ENCODE results near the gene TPRN. TPM values are rescaled to one million over a fixed set of nuclear protein-coding genes. Genes with fewer than 3 reads are reported as not detected.

The TPRN gene
- total RNA-seq, 1 donor from 2014 or later = 20.7 TPM

DNA sequence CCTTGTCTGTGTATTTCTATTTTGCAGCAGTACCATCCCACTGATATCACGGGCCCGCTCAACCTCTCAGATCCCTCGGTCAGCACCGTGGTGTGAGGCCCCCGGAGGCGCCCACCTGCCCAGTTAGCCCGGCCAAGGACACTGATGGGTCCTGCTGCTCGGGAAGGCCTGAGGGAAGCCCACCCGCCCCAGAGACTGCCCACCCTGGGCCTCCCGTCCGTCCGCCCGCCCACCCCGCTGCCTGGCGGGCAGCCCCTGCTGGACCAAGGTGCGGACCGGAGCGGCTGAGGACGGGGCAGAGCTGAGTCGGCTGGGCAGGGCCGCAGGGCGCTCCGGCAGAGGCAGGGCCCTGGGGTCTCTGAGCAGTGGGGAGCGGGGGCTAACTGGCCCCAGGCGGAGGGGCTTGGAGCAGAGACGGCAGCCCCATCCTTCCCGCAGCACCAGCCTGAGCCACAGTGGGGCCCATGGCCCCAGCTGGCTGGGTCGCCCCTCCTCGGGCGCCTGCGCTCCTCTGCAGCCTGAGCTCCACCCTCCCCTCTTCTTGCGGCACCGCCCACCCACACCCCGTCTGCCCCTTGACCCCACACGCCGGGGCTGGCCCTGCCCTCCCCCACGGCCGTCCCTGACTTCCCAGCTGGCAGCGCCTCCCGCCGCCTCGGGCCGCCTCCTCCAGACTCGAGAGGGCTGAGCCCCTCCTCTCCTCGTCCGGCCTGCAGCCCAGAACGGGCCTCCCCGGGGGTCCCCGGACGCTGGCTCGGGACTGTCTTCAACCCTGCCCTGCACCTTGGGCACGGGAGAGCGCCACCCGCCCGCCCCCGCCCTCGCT lies 32.6 kb downstream of the TPRN start:
- H3K4me3 Mint-ChIP-seq (ENCODE audit: low read depth) = no peak overlapping the region
- DNase-seq (ENCODE audit: low spot score, unreplicated experiment) = no peak
- H3K36me3 Mint-ChIP-seq (ENCODE audit: insufficient read depth) = no peaks in the 10 kb centered on the region
- TF ChIP-seq, protein P1, sequence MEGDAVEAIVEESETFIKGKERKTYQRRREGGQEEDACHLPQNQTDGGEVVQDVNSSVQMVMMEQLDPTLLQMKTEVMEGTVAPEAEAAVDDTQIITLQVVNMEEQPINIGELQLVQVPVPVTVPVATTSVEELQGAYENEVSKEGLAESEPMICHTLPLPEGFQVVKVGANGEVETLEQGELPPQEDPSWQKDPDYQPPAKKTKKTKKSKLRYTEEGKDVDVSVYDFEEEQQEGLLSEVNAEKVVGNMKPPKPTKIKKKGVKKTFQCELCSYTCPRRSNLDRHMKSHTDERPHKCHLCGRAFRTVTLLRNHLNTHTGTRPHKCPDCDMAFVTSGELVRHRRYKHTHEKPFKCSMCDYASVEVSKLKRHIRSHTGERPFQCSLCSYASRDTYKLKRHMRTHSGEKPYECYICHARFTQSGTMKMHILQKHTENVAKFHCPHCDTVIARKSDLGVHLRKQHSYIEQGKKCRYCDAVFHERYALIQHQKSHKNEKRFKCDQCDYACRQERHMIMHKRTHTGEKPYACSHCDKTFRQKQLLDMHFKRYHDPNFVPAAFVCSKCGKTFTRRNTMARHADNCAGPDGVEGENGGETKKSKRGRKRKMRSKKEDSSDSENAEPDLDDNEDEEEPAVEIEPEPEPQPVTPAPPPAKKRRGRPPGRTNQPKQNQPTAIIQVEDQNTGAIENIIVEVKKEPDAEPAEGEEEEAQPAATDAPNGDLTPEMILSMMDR (IDR thresholded peaks at IDR 0.05; ENCODE audit: unreplicated experiment) = no peak
- no peaks in the 10 kb centered on the region for H3K4me1 Mint-ChIP-seq (ENCODE audit: low read depth)
- peaks cover 39% of the 10 kb centered on the region for H3K27me3 Mint-ChIP-seq
- no peak overlapping the region for H3K27ac Mint-ChIP-seq
- no peaks in the 10 kb centered on the region for H3K9me3 Mint-ChIP-seq (ENCODE audit: low read depth)

DNA sequence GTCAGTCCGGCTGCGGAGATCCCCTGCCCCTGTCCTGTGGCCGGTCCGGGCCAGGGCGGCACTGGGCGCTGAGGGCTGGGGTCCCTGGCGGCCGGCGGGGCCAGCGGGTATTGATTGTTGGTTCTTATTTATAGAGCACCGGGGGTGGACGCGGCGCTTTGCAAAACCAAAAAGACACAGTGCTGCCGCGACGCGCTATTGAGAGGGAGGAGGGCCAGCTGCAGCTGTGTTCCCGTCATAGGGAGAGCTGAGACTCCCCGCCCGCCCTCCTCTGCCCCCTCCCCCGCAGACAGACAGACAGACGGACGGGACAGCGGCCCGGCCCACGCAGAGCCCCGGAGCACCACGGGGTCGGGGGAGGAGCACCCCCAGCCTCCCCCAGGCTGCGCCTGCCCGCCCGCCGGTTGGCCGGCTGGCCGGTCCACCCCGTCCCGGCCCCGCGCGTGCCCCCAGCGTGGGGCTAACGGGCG lies 33.2 kb downstream of the TPRN start:
- Mint-ChIP-seq H3K36me3 (ENCODE audit: insufficient read depth) (no peaks in the 10 kb centered on the region), H3K27ac (no peak overlapping the region), H3K27me3 (peaks cover 43% of the 10 kb centered on the region), H3K4me1 (ENCODE audit: low read depth) (no peaks in the 10 kb centered on the region), H3K4me3 (ENCODE audit: low read depth) (no peak overlapping the region), H3K9me3 (ENCODE audit: low read depth) (no peaks in the 10 kb centered on the region)
- TF ChIP-seq, protein P1 (IDR thresholded peaks at IDR 0.05; ENCODE audit: unreplicated experiment) = no peak
- no peak for DNase-seq (ENCODE audit: low spot score, unreplicated experiment)

DNA sequence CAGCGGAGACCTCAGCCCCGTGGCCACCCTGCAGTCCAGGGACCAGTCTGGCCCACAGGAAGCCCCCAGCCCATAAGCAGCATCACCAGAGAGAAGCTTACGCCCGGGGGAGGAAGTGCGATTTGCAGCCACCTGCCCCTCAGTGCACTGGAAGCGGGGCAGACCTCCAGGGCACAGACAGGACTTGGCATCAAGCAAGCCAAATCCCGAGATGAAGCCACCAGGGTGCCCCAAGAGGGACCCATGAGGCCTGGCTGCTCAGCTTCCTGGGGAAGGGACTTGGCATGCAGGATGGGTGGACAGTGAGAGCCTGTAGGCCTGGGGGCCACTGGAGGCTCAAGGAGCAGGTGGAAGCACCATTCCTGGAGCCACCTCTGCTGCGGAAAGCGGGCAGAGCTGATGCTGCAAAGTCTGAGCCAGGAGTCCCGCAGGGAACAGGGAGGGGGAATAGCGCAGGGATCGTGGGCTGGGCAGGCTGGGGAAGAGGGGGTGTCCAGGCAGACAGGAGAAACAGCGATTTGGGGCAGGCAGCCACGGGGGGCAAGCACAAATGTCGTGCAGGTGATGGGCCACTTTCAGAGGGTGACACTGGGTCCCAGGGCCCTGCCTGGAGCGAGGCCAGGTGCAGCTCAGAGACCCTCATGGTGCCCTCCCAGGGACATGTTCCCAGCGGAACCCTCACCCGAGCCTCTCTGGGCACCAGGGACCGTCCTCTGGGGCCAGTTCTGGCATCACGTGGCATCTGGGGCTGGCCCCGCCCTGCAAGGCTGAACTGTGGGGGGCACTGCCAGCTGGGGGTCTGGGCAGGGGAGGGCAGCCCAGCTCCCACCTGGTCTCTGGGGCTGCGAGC lies 33.9 kb downstream of the TPRN start:
- Mint-ChIP-seq H3K9me3 (ENCODE audit: low read depth) (no peaks in the 10 kb centered on the region), H3K36me3 (ENCODE audit: insufficient read depth) (no peaks in the 10 kb centered on the region), H3K27ac (no peak overlapping the region), H3K4me3 (ENCODE audit: low read depth) (no peak overlapping the region), H3K27me3 (peaks cover 46% of the 10 kb centered on the region), H3K4me1 (ENCODE audit: low read depth) (no peaks in the 10 kb centered on the region)
- DNase-seq (ENCODE audit: low spot score, unreplicated experiment) = no peak
- TF ChIP-seq, protein P1 (IDR thresholded peaks at IDR 0.05; ENCODE audit: unreplicated experiment) = no peak

DNA sequence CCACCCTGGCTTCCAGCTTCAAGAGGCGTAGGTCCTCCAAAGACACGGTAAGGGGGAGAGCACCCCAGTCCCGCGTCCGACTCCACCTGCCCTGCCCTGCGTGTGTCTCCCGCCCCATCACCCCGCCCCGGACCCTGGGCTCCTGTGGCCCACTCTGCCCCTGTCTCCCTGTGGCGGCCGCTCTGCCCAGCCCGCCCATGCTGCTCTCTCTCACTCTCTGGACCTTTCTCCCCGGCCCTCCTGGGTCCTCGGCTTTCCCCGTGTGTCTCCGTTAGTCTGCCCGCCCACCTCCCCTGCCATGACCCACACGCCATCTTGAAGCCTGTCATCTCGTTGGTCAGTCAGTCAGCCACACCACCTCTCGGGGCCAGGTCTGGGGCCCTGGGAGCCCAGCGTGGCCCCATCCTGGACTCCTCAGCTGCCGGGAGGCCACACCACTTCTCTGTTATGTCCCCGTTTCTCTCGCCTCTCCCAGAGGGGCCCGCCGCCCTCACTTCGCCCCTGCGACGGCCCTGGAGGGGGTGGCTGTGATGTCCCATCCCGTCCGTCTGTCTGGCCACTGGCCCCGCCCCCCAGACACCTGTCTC lies 35.2 kb downstream of the TPRN start:
- Mint-ChIP-seq H3K27me3 (peaks cover 42% of the 10 kb centered on the region), H3K9me3 (ENCODE audit: low read depth) (no peaks in the 10 kb centered on the region), H3K4me3 (ENCODE audit: low read depth) (no peak overlapping the region), H3K4me1 (ENCODE audit: low read depth) (no peaks in the 10 kb centered on the region), H3K36me3 (ENCODE audit: insufficient read depth) (no peaks in the 10 kb centered on the region), H3K27ac (no peak overlapping the region)
- DNase-seq (ENCODE audit: low spot score, unreplicated experiment) = no peak
- TF ChIP-seq, protein P1 (IDR thresholded peaks at IDR 0.05; ENCODE audit: unreplicated experiment) = no peak

All from progenitor cell of endocrine pancreas (in vitro differentiated cells).